ENCODE data around the gene FAM50B. TPM values are rescaled to one million over a fixed set of nuclear protein-coding genes. Genes with fewer than 3 reads are reported as not detected.

FAM50B gene
- total RNA-seq (2021) (14.3 and 16.3 TPM in 2 replicates), Bru-seq, nascent RNA (percentile 49 among the genes with signal in this experiment), BruChase-seq, experiment 1, labeled RNA remaining after a 2-hour chase (percentile 67 among the genes with signal in this experiment), BruChase-seq, experiment 2, labeled RNA remaining after a 6-hour chase (percentile 77 among the genes with signal in this experiment)
- long read RNA-seq, transcript FAM50B-203 (2 exons, 1,643 nt) = major isoform, 23 of 41 reads
- long read RNA-seq, transcript FAM50B-202 (1 exons, 1,935 nt) = minor isoform, 18 of 41 reads
- long read RNA-seq, partial matches to known transcripts = 0 of 41 reads
- long read RNA-seq, other reads (novel, unspliced or antisense) = 0 of 41 reads

GRCh38 chr6:3848925-3849605 lies at the start of gene FAM50B:
TSS of gene FAM50B (plus strand) at chr6:3849373. CDS start at chr6:3849812, 439 bp downstream.
- BruUV-seq (replicated peaks) = no TSS peak
- Histone ChIP-seq H3K79me2 (ENCODE audit: low read depth) (no peaks in the 10 kb centered on the region), H3F3A (ENCODE audit: insufficient read depth, low read depth) (peaks cover 6% of the 10 kb centered on the region; the same call in 1 of the 2 replicates), H3K4me2 (peak within 1 kb of the TSS; percentile 75), H3K27ac (peak within 1 kb of the TSS; percentile 69), H3K36me3 (ENCODE audit: low read depth) (no peaks in the 10 kb centered on the region), H3K4me3 (peak within 1 kb of the TSS; percentile 54), H4K20me1 (ENCODE audit: insufficient read depth) (no peaks in the 10 kb centered on the region), H2AFZ (peak within 1 kb of the TSS; percentile 85), H3K4me1 (replicated peaks; ENCODE audit: insufficient read depth) (peaks cover 4% of the 10 kb centered on the region; the same call in 1 of the 2 replicates), H3K27me3 (ENCODE audit: insufficient read depth, low read depth) (no peaks in the 10 kb centered on the region), H3K9me2 (ENCODE audit: insufficient read depth) (no peaks in the 10 kb centered on the region), H3K9me3 (ENCODE audit: insufficient read depth, low read depth) (no peaks in the 10 kb centered on the region)
- CTCF ChIA-PET = interaction anchor here (0.5 to 2.1 kb wide), 19 partner anchors 16 to 377 kb away, joined by 3 to 26 read pairs (median 4); a partner anchor contains a TSS
- POLR2A ChIA-PET (ENCODE audit: unreplicated experiment) = interaction anchor here (0.6 to 1.0 kb wide), 5 partner anchors 13 to 101 kb away, joined by 3 to 5 read pairs (median 3); no protein-coding TSS in a partner anchor
- intact Hi-C loops (cut with micrococcal nuclease; ENCODE audit: unreplicated experiment) = loop anchor here (1.0 to 10.0 kb wide), 10 partner anchors 23 to 572 kb away; no protein-coding TSS in a partner anchor
- peak; percentile 66 to 96 for DNase-seq
- no peak for TF ChIP-seq EZH2 (IDR thresholded peaks at IDR 0.05; ENCODE audit: low read depth)
- TF ChIP-seq, protein P1, sequence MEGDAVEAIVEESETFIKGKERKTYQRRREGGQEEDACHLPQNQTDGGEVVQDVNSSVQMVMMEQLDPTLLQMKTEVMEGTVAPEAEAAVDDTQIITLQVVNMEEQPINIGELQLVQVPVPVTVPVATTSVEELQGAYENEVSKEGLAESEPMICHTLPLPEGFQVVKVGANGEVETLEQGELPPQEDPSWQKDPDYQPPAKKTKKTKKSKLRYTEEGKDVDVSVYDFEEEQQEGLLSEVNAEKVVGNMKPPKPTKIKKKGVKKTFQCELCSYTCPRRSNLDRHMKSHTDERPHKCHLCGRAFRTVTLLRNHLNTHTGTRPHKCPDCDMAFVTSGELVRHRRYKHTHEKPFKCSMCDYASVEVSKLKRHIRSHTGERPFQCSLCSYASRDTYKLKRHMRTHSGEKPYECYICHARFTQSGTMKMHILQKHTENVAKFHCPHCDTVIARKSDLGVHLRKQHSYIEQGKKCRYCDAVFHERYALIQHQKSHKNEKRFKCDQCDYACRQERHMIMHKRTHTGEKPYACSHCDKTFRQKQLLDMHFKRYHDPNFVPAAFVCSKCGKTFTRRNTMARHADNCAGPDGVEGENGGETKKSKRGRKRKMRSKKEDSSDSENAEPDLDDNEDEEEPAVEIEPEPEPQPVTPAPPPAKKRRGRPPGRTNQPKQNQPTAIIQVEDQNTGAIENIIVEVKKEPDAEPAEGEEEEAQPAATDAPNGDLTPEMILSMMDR (conservative IDR thresholded peaks at IDR 0.05) = peak; percentile 83

GRCh38 chr6:3799719-3800118 lies 49.5 kb upstream of the FAM50B start:
- no peaks in the 10 kb centered on the region for H3K36me3 ChIP-seq (ENCODE audit: low read depth)
- no peak overlapping the region for H3K4me3 ChIP-seq
- POLR2A ChIA-PET (ENCODE audit: unreplicated experiment) = no interaction called here
- DNase-seq = no peak
- TF ChIP-seq, protein P1 (conservative IDR thresholded peaks at IDR 0.05) = no peak
- TF ChIP-seq EZH2 (IDR thresholded peaks at IDR 0.05; ENCODE audit: low read depth) = no peak
- H3K4me2 ChIP-seq = no peak overlapping the region
- intact Hi-C loops (cut with micrococcal nuclease; ENCODE audit: unreplicated experiment) = no loop called here
- CTCF ChIA-PET = no interaction called here
- no peak overlapping the region for H2AFZ ChIP-seq
- H3F3A ChIP-seq (ENCODE audit: insufficient read depth, low read depth) = peaks cover 26% of the 10 kb centered on the region; the same call in 1 of the 2 replicates
- no TSS peak for BruUV-seq (replicated peaks)
- H3K9me3 ChIP-seq (ENCODE audit: insufficient read depth, low read depth) = no peaks in the 10 kb centered on the region
- H3K4me1 ChIP-seq (replicated peaks; ENCODE audit: insufficient read depth) = peaks cover 33% of the 10 kb centered on the region
- H3K9me2 ChIP-seq (ENCODE audit: insufficient read depth) = no peaks in the 10 kb centered on the region
- H3K79me2 ChIP-seq (ENCODE audit: low read depth) = no peaks in the 10 kb centered on the region
- H4K20me1 ChIP-seq (ENCODE audit: insufficient read depth) = no peaks in the 10 kb centered on the region
- H3K27ac ChIP-seq = no peak overlapping the region
- no peaks in the 10 kb centered on the region for H3K27me3 ChIP-seq (ENCODE audit: insufficient read depth, low read depth)

GRCh38 chr6:3800850-3801591 lies 48.2 kb upstream of the FAM50B start:
- H4K20me1 ChIP-seq (ENCODE audit: insufficient read depth) = no peaks in the 10 kb centered on the region
- peaks cover 26% of the 10 kb centered on the region; the same call in 1 of the 2 replicates for H3F3A ChIP-seq (ENCODE audit: insufficient read depth, low read depth)
- H3K4me1 ChIP-seq (replicated peaks; ENCODE audit: insufficient read depth) = peaks cover 33% of the 10 kb centered on the region
- no peaks in the 10 kb centered on the region for H3K9me3 ChIP-seq (ENCODE audit: insufficient read depth, low read depth)
- ChIA-PET POLR2A (ENCODE audit: unreplicated experiment) (no interaction called here), CTCF (interaction anchor here (0.7 kb wide), 1 partner anchor 47 kb away, joined by 3 read pairs; no protein-coding TSS in a partner anchor)
- no peaks in the 10 kb centered on the region for H3K79me2 ChIP-seq (ENCODE audit: low read depth)
- H2AFZ ChIP-seq = no peak overlapping the region
- DNase-seq = no peak
- H3K36me3 ChIP-seq (ENCODE audit: low read depth) = no peaks in the 10 kb centered on the region
- H3K4me2 ChIP-seq = no peak overlapping the region
- no peak overlapping the region for H3K4me3 ChIP-seq
- intact Hi-C loops (cut with micrococcal nuclease; ENCODE audit: unreplicated experiment) = no loop called here
- no peak for TF ChIP-seq EZH2 (IDR thresholded peaks at IDR 0.05; ENCODE audit: low read depth)
- TF ChIP-seq, protein P1 (conservative IDR thresholded peaks at IDR 0.05) = no peak
- no peak overlapping the region for H3K27ac ChIP-seq
- no peaks in the 10 kb centered on the region for H3K9me2 ChIP-seq (ENCODE audit: insufficient read depth)
- H3K27me3 ChIP-seq (ENCODE audit: insufficient read depth, low read depth) = no peaks in the 10 kb centered on the region
- BruUV-seq (replicated peaks) = no TSS peak

Data from PC-9 (cell line).